Measurements from ENCODE around the gene CMYA5.
"Not testable (repeated sequence)": the region's sequence is repeated elsewhere in the genome, so short reads cannot be mapped to it uniquely, and the experiment has no call there.

The CMYA5 gene

DNA sequence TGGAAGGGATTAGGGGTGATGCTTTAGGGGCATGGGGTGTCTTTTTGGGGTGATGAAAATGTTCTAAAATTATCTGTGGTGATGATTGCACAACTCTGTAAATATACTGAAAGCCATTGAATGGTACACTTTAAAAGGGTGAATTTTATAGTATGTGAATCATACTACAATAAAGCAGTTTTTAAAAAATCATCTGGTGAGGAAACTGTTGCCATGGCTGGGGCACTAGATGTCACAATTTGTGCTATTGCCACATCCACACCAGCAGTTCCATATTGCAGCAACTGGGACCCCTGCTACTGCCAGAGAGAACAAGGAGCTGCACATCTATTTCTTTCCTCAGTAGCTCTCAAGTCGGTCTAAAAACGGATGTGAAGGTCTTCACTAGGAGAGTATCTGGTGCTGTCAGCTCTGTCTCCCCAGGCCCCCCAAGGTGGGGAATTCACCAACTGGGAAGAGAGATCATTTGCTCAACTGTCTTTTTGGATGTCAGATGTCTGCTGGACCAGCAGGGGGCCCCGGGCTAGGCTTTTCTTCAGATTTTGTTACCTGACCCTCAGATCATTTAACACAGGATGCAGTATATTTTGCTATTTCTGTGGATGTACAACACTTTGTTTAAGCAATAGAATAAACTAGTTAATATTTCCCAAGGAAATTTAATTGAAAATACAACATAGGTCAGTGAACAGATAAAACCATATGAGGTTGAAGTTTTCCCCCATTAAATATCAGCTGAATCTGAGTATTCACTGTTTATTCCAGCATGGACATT is 13.2 kb downstream of the CMYA5 start:
- no peak for DNase-seq (ENCODE audit: low read depth, low spot score)

DNA sequence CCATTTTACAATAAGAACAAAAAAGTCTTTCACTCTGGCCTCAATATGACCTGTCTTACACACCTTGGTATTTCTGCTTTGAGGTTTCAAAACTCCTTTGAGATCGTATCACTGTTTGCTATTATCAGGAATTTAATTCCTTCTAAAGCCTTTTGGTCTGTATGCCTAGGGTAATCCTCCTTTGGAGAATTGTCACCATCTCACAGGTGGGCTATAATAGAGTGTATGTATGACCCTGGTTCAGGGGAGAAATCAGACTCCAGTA is 13.7 kb downstream of the CMYA5 start:
- DNase-seq (ENCODE audit: low read depth, low spot score): no peak

DNA sequence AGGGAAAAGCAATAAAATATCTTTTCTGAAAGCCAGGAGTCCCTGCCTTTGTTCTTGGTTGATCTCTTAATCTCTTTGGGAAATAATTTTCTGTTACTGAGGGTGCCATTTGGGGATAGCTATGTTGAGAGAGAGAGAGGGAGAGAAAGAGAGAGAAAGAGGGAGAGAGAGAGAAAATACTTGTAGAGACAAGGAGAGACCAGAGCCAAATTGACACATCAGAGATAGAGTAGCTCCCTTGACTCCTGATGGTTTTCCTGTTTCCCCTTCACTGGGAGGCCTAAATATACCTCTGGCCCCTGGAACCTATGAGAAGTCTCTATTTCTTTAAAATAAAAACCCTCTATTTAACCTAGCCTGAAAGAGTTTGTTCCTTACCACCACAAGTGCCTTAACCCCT is 14.9 kb downstream of the CMYA5 start:
- DNase-seq (ENCODE audit: low read depth, low spot score): no peak

DNA sequence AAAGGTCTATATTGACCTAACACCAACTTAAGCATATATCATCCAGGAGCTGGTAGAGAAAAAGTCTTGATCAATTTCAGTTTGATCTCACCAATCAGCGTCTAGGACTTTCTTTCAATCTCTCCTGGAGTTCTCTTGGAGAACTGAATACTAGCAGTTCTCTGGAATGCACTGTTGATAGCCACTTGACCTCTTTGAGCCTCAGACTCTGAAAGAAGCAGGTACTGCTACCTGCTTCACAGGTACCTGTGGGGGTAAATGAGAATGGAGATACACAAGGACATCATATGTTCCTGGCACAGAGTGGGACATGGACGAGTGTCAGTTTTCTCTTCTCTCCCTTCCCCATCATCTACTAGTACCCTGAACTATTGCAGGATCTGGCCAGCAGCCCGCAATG is 16.0 kb downstream of the CMYA5 start:
- no peak for DNase-seq (ENCODE audit: low read depth, low spot score)

DNA sequence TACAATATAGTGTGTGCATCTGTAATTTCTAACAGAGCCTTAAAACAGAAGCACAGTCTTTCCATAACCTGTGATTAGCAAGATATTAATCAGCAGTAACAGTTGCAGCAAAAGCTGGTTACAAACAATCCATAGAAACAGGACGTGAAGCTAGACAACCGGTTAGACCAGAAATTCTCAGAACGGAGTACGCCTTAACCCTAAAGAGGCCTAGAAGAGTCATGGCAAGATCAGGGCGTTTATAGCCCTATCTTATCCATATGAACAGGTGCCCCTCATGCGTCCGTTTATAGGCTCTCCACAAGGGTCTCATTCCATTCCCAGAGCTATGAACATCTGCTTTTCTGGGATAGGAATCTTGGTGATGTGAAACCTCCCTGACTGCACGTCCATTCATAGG is 16.7 kb downstream of the CMYA5 start:
- not testable (repeated sequence) for DNase-seq (ENCODE audit: low read depth, low spot score)

DNA sequence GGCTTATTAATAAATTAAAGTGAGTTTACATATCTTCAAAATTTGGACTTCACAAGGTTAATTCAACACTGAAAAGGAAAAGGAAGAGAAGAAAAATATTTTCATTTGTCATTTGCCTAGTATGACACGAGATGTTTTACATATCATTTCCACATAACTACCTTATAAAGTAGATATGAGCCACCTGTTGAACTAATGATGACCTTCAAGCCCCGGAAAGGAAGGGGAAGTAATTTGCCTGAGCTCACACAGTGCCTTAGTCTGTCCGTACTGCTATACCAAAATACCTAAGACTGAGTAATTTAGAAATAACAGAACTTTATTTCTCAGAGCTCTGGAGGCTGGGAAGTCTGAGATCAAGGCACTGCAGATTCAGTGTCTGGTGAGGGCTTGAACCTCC is 17.9 kb downstream of the CMYA5 start:
- DNase-seq (ENCODE audit: low read depth, low spot score): no peak

DNA sequence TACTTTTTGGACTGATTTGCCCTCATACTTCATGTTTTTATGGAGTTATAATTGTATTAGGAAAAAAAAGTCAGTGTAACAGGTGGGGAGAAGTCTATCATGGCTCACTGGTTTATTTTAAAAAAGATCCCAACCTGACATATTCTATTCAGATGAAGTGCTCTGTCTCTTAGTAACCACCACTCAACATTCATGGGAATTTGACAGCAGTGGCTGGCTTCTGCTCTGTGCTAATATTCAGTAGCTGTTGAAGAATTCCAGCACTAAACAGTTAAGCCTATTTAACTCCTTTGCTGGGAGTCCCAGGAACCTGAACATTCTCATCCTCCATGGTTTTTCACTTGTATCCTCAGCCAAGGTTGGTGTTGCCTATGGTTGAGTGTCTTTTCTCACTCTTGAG is 23.1 kb downstream of the CMYA5 start:
- DNase-seq (ENCODE audit: low read depth, low spot score): no peak

DNA sequence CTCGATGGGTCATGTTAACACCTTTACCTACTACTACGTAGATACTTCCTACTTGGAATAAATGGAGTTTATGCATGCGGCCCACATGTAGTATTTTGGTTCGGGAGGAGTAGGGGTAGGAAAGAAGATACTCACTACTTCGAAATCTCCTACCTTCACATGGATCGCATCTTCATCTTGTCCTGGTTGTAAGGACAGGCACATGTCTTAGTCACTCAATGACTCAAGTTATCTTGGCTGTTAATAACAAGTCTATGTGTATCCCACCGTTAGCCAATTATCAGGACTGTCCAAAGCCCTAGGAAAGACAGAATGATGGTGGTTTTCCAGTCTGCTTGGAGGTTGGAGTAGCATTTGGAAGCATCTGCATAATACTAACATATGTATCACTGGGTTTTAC is 24.1 kb downstream of the CMYA5 start:
- no peak for DNase-seq (ENCODE audit: low read depth, low spot score)

DNA sequence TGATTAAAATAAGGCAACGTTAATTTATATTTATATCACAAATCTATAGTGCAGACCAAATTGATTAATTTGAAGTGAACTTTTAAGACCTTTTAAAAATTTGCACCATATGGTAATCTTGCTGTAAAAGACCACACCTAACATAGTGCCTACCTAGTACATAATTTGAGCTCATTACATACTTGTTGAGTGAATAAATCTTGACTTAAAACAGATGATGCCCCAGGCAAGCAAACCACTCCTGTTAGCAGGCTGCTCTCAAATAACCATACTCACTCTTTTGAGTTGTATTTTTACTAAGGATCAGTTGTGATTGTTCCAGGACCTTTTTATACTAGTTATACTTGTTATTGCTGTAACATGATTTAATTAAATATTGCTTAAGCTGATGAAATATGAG is 27.2 kb downstream of the CMYA5 start:
- DNase-seq (ENCODE audit: low read depth, low spot score): no peak

DNA sequence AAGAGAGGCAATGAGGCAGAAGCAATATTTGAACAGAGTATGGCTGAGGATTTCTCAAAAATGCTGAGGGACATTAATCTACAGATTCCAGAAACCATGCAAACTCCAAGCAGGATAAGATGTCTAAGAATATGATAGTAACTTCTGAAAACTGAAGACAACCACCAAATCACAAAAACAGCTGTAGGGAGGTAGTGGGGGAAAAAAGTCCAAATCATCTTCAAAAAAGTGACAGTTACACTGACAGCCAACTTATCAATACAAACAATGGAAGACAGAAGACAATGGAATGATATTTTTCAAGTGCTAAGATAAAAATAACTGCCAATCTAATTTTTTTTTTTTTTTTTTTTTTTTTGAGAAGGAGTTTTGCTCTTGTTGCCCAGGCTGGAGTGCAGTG is 30.5 kb downstream of the CMYA5 start:
- no peak for DNase-seq (ENCODE audit: low read depth, low spot score)

DNA sequence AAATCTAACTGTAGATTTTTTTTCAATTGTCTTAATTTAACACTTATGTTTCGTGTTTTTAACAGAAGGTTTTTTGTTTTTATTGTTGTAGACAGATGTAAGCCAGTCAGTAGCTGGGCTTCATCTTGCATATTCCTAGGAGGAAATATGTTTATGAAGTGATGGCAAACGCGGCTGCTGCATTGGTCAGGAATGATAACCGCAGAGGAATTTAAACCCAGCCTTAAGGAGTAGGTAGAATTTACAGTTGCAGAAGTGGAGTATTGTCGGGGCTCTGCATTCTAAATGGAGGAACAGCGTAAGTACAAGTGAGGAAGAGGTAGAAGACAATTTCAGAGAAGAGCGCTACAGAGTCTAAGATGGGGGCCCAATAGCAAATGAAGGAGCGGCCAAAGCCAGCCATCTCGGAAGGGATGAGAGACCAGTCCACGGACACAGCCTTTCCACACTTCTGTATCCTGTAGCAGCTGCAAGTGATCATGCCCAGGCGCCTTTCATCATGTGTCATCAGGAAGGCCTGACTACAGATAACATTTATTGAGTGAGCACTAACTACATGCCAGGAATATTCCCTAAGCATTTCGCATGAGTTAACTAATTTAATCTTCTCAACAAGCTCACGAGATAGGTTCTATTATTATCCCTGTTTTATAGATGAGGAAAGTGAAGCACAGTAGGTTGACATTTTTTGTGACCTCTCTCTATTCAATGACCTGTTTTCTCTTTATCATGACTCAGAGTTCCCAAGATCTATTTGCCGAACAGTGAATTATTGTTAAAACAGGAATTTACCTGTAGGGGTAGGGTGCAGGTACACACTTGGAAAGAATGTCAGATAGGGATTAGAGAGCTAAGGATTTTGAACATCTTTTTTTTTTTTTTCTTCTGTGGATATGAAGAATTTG is 38.1 kb downstream of the CMYA5 start:
- DNase-seq (ENCODE audit: low read depth, low spot score): no peak

DNA sequence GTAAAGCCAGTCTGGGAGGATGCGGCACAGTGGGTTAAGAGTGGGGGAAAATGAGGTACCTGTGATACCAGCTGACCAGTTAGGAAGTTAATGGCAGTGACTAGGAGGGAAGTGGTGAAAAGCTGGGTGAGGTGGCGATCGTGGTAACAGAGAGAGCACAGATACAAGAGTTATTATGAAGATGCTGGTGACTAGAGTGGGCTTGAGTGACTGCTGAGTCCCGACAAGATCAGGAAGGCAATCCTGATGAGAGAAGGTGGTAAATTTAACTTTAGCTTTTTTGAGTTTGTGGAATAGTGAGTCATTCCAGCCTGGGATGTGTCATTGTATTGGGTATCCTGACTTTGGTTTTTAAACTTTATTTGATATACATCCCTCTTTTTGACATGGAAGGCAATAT is 38.8 kb downstream of the CMYA5 start:
- DNase-seq (ENCODE audit: low read depth, low spot score): no peak

DNA sequence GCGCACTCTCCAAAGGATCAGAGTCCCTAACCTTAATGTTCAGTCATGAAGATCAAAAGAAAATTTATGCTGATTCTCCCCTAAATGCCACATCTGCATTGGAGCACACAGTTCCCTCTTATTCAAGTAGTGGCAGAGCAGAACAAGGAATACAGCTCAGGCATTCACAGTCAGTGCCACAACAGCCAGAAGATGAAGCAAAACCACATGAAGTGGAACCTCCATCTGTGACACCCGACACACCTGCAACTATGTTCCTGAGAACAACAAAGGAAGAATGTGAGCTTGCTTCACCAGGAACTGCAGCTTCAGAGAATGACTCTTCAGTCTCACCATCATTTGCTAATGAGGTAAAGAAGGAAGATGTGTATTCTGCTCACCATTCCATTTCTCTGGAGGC is 40.0 kb downstream of the CMYA5 start:
- no peak for DNase-seq (ENCODE audit: low read depth, low spot score)

DNA sequence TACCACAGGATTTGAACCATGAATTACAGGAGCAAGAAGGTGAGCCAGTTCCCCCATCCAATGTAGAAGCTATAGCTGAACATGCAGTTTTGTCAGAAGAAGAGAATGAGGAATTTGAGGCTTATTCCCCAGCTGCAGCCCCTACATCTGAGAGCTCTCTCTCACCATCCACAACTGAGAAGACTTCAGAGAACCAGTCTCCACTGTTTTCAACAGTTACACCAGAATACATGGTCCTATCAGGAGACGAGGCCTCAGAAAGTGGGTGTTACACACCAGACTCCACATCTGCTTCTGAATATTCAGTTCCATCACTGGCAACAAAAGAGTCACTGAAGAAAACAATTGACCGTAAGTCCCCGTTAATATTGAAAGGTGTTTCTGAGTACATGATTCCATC is 40.9 kb downstream of the CMYA5 start:
- DNase-seq (ENCODE audit: low read depth, low spot score): no peak

DNA sequence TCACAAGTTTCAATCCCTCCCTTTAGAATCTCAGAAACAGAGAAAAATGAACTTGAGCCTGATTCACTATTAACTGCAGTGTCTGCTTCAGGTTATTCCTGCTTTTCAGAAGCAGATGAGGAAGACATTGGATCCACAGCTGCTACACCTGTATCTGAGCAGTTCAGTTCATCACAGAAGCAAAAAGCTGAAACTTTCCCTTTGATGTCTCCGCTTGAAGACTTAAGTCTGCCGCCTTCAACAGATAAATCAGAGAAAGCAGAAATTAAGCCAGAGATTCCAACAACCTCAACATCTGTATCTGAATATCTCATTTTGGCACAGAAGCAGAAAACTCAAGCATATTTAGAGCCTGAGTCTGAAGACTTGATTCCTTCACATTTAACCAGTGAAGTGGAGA is 42.1 kb downstream of the CMYA5 start:
- DNase-seq (ENCODE audit: low read depth, low spot score): no peak

DNA sequence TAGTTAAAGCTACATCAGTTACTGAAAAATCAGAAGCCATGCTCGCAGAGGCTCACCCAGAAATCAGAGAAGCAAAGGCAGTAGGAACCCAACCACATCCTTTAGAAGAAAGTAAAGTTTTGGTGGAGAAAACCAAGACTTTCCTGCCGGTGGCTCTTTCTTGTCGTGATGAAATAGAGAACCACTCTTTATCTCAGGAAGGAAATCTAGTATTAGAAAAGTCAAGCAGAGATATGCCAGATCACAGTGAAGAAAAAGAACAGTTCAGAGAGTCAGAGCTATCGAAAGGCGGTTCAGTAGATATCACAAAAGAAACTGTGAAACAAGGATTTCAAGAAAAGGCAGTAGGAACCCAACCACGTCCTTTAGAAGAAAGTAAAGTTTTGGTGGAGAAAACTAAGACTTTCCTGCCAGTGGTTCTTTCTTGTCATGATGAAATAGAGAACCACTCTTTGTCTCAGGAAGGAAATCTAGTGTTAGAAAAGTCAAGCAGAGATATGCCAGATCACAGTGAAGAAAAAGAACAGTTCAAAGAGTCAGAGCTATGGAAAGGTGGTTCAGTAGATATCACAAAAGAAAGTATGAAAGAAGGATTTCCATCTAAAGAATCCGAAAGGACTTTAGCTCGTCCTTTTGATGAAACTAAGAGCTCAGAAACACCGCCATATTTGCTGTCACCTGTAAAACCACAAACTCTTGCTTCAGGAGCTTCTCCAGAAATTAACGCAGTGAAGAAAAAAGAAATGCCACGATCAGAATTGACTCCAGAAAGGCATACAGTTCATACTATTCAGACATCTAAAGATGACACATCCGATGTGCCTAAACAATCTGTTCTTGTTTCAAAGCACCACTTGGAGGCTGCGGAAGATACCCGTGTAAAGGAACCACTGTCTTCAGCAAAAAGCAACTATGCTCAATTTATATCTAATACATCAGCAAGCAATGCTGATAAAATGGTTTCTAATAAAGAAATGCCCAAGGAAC is 47.2 kb downstream of the CMYA5 start:
- DNase-seq (ENCODE audit: low read depth, low spot score): no peak

DNA sequence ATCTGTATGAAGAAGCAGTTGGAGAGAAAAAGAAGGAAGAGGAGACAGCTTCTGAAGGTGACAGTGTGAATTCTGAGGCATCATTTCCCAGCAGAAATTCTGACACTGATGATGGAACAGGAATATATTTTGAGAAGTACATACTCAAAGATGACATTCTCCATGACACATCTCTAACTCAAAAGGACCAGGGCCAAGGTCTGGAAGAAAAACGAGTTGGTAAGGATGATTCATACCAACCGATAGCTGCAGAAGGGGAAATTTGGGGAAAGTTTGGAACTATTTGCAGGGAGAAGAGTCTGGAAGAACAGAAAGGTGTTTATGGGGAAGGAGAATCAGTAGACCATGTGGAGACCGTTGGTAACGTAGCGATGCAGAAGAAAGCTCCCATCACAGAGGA is 48.7 kb downstream of the CMYA5 start:
- DNase-seq (ENCODE audit: low read depth, low spot score): no peak

DNA sequence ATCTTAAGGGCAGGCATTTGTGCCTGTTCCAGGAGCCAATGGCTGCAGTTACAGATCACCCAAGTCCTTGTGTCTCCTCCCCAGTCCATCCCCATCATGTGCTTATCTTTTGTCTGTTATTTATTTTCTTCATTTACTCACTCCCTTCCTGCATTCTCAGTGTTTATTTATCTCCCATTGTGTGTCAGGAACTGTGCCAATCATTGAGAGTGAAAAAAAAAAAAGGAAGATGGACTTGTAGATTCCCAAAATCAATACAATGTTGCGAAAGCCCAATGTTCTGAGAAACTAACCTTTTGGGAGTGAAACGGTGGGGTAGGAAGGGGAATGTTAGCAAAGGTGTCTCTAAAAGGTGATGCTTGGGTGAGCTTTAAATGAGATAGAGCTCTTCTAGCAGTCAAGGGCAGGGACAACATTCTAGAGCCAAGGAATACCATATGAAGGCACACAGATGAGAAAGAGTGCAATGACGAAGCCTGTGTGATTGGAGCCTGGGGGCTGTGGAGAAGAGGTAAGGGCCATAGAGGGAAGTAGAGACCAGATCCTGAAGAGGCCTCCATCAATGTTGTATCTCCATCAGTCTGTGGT is 53.0 kb downstream of the CMYA5 start:
- no peak for DNase-seq (ENCODE audit: low read depth, low spot score)

DNA sequence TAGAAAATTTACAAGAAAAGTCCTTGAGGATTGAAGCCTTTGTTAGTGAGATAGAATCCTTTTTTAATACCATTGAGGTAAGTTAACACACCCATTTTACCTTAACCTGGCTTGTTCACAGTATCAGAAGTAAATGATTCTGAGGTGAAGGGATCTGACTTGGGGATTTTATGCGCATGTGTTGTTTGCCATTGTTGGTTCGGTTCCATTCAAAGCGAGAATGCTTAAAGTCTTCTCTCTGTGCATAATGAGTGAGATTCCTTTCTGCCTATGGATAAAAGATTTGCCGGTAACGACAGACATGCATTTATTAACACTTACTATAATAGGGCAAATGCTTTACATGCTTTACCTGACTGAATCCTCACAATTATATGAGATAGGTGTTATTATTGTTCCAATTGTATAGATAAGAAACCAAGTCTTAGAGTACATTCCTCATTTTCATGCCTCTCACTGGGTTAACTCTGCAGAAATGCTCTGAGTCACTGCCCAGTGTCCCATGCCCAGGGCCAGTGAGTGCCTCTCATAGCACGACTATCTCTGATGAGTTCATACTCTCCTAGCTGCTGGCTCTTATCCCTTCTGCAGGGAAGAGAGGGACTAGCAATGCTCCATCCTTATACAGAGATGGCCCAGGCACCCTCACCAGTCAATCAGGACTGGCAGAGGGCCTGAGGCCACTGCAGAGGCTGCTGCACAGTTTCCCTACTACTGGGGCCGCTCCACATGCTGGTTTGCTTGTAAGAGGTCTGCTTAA is 54.4 kb downstream of the CMYA5 start:
- DNase-seq (ENCODE audit: low read depth, low spot score): no peak

DNA sequence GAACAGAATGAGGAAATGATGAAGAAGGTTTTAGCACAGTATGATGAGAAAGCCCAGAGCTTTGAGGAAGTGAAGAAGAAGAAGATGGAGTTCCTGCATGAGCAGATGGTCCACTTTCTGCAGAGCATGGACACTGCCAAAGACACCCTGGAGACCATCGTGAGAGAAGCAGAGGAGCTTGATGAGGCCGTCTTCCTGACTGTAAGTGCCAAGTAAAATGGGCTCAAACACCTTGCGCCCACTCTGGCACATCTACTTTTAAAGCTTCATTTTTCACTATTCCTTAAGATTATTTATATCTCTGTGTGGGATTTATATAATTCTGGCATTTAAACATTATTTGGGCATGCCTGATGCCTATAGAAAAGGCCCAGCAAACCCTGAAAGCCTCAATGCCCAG is 55.6 kb downstream of the CMYA5 start:
- DNase-seq (ENCODE audit: low read depth, low spot score): no peak
